ENCODE data around the gene FDCSP. TPM values are rescaled to one million over a fixed set of nuclear protein-coding genes. Genes with fewer than 3 reads are reported as not detected.

The FDCSP gene
- total RNA-seq, 1 experiment from 2014 or later, result not detected

DNA sequence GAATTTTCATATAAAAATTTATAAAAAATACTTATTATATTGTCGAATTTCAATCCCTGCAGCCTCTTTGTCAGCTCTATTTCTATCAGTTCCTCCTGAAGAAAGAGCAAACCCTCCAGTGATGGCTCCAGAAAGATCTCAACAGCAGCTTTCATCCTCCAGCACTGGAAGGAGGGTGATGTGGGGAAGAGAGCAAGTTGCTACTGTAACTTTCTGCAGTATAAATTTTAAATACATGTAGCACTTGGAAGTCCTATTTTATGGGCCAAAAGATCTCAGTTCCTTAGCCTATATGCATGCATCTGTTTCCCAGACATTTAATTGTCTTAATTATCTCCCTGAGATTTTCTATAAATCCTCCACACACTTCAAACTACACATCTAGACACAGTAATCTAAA, 44.1 kb upstream of the FDCSP start:
- H3K23ac ChIP-seq (ENCODE audit: insufficient read length, low read depth, low read length), result no peak overlapping the region
- H3K56ac ChIP-seq (ENCODE audit: insufficient read length, low read depth, low read length), result no peak overlapping the region
- H3K9ac ChIP-seq (ENCODE audit: extremely low read depth, insufficient read length, low read length), result no peak overlapping the region
- H2AK5ac ChIP-seq (ENCODE audit: insufficient read length, low read length), result no peak overlapping the region
- H2BK12ac ChIP-seq (ENCODE audit: insufficient read length, low read depth, low read length), result no peak overlapping the region
- no peaks in the 10 kb centered on the region for H3K27me3 ChIP-seq (ENCODE audit: insufficient read depth, low read length)
- TF ChIP-seq, protein P1, sequence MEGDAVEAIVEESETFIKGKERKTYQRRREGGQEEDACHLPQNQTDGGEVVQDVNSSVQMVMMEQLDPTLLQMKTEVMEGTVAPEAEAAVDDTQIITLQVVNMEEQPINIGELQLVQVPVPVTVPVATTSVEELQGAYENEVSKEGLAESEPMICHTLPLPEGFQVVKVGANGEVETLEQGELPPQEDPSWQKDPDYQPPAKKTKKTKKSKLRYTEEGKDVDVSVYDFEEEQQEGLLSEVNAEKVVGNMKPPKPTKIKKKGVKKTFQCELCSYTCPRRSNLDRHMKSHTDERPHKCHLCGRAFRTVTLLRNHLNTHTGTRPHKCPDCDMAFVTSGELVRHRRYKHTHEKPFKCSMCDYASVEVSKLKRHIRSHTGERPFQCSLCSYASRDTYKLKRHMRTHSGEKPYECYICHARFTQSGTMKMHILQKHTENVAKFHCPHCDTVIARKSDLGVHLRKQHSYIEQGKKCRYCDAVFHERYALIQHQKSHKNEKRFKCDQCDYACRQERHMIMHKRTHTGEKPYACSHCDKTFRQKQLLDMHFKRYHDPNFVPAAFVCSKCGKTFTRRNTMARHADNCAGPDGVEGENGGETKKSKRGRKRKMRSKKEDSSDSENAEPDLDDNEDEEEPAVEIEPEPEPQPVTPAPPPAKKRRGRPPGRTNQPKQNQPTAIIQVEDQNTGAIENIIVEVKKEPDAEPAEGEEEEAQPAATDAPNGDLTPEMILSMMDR (conservative IDR thresholded peaks at IDR 0.05), result no peak
- H3K79me2 ChIP-seq (ENCODE audit: insufficient read depth, low read length), result no peaks in the 10 kb centered on the region
- H3K4me3 Mint-ChIP-seq, result no peak overlapping the region
- no peak overlapping the region for H4K8ac ChIP-seq (replicated peaks; ENCODE audit: insufficient read length, low read depth, low read length)
- no peak overlapping the region for H2BK20ac ChIP-seq (ENCODE audit: low read depth, low read length, poor library complexity, severe bottlenecking)
- no peaks in the 10 kb centered on the region for H4K20me1 ChIP-seq (ENCODE audit: control insufficient read depth, insufficient read depth, insufficient read length)
- no CpG with 5 or more reads among the region's 1 CpG for WGBS (ENCODE audit: extremely low coverage, insufficient read length, low lambda C conversion rate)
- H3K4ac ChIP-seq (ENCODE audit: low read depth, low read length), result no peak overlapping the region
- no peak overlapping the region for H3K27ac Mint-ChIP-seq
- no peak for DNase-seq
- H2BK15ac ChIP-seq (ENCODE audit: low read depth, low read length), result no peak overlapping the region
- no peak overlapping the region for H3K4me2 ChIP-seq (ENCODE audit: insufficient read depth, insufficient read length, low read length)
- no peaks in the 10 kb centered on the region for H3K79me1 ChIP-seq (ENCODE audit: insufficient read depth, low read depth, low read length, poor library complexity, severe bottlenecking)
- no peaks in the 10 kb centered on the region for H3K27me3 Mint-ChIP-seq (ENCODE audit: low read depth)
- H3K18ac ChIP-seq (ENCODE audit: insufficient read length, low read depth, low read length), result no peak overlapping the region
- H2BK5ac ChIP-seq (ENCODE audit: insufficient read length, low read length), result no peak overlapping the region
- no peaks in the 10 kb centered on the region for H3K4me1 Mint-ChIP-seq
- no peaks in the 10 kb centered on the region for H3K9me3 ChIP-seq (ENCODE audit: control insufficient read depth, low read depth, low read length)
- no peak overlapping the region for H2AFZ ChIP-seq (ENCODE audit: low read length)
- no peak overlapping the region for H4K91ac ChIP-seq (ENCODE audit: insufficient read length, low read depth, low read length)
- H3K23me2 ChIP-seq (ENCODE audit: insufficient read length, low read depth, low read length, poor library complexity, severe bottlenecking), result no peaks in the 10 kb centered on the region
- no peaks in the 10 kb centered on the region for H3K4me1 ChIP-seq (ENCODE audit: insufficient read depth, low read length)
- no peak overlapping the region for H3K27ac ChIP-seq (ENCODE audit: insufficient read length, low read depth, low read length)
- H3K14ac ChIP-seq (ENCODE audit: insufficient read depth, low read length), result no peak overlapping the region
- H3K9me3 Mint-ChIP-seq, result no peaks in the 10 kb centered on the region
- H3T11ph ChIP-seq (ENCODE audit: low read length), result no peak overlapping the region
- no peak overlapping the region for H4K5ac ChIP-seq (ENCODE audit: insufficient read length, low read depth, low read length)
- no peaks in the 10 kb centered on the region for H3K36me3 Mint-ChIP-seq (ENCODE audit: insufficient read depth in 1 of 3, low read depth in 3 of 3)
- no peak overlapping the region for H2BK120ac ChIP-seq (ENCODE audit: low read depth, low read length, poor library complexity, severe bottlenecking)

Data from H9 (cell line).